Spleen (tissue), 11 donors: ENCODE data around the gene FAM222A. TPM values are rescaled to one million over a fixed set of nuclear protein-coding genes. Genes with fewer than 3 reads are reported as not detected.

Source experiments
- DNase-seq: peaks from one replicate; pipeline ENCODE4 v3.0.0-alpha.2; 2020
- H3K27ac ChIP-seq, 8 donors: fragments of 200-600 bp; sonication (generic) in 7 of 8; 1 replicate in 4 of 8; 2 replicates in 4 of 8; pipeline versions ENCODE4 v1.5.0 to v1.8.0; 2016 to 2021; ENCODE audit warnings: inconsistent platforms in 4 of 8, mild to moderate bottlenecking in 4 of 8, moderate library complexity in 1 of 8
- H3K27me3 ChIP-seq, 7 donors: fragments of 200-600 bp; sonication (generic) in 6 of 7; replicated peaks in 1 of 7; 1 replicate in 4 of 7; 2 replicates in 3 of 7; pipeline versions ENCODE4 v1.5.0 to v1.8.0; 2016 to 2021; ENCODE audit warnings: inconsistent platforms in 3 of 7, mild to moderate bottlenecking in 1 of 7
- H3K36me3 ChIP-seq, 6 donors: fragments of 200-600 bp; sonication (generic) in 5 of 6; 1 replicate in 4 of 6; 2 replicates in 2 of 6; pipeline versions ENCODE4 v1.5.0 to v1.8.0; 2016 to 2021; ENCODE audit warnings: inconsistent platforms in 2 of 6
- H3K4me1 ChIP-seq, 6 donors: fragments of 200-600 bp; sonication (generic) in 5 of 6; 1 replicate in 3 of 6; 2 replicates in 3 of 6; pipeline versions ENCODE4 v1.5.0 to v1.8.0; 2016 to 2021; ENCODE audit warnings: inconsistent platforms in 3 of 6
- H3K4me3 ChIP-seq, 8 donors: fragments of 200-600 bp; sonication (generic) in 7 of 8; 1 replicate in 4 of 8; 2 replicates in 4 of 8; pipeline versions ENCODE4 v1.5.0 to v1.8.0; 2016 to 2021; ENCODE audit warnings: inconsistent platforms in 4 of 8, mild to moderate bottlenecking in 4 of 8, moderate library complexity in 2 of 8
- H3K9me3 ChIP-seq, 8 donors: fragments of 200-600 bp; sonication (generic) in 7 of 8; 1 replicate in 4 of 8; 2 replicates in 4 of 8; pipeline versions ENCODE4 v1.5.0 to v1.8.0; 2016 to 2021; ENCODE audit warnings: inconsistent platforms in 4 of 8
- POLR2A ChIP-seq, 3 donors: fragments of 450-650 bp; IDR thresholded peaks; one replicate each; pipeline ENCODE4 v1.5.1; 2017; ENCODE audit warnings: antibody characterized with exemption in 3 of 3, mild to moderate bottlenecking in 1 of 3
- POLR2AphosphoS5 ChIP-seq, 3 donors: sonication (generic); formaldehyde crosslinking; IDR thresholded peaks; one replicate each; pipeline ENCODE4 v1.5.1; 2017; ENCODE audit warnings: antibody characterized with exemption in 3 of 3
- WGBS, 5 donors: extraction: QIAGEN DNeasy Blood & Tissue Kit in 3 of 5; methylation state at CpG; one replicate each; pipeline versions ENCODE4 v1.1.5 to v1.1.7; 2013 to 2018; 5-methylcytosine and 5-hydroxymethylcytosine counted together
- intact Hi-C: fragments of 100-400 bp; cut with DNase I; formaldehyde crosslinking; loops from one replicate; pipeline ENCODE4 v1.15.0; 2023; ENCODE audit warnings: low total_unique reads
- polyA plus RNA-seq, 3 donors: library from polyadenylated mRNA; stranded (reverse); fragments of 200-250 nt; gene quantifications; one replicate each; pipeline ENCODE4 v1.2.1, GENCODE V29; 2013
- total RNA-seq, 7 donors: library from RNA; depleted of rRNA in 3 of 7; stranded (reverse); fragments of >200 nt in 3 of 7; fragmentation: NEBNext Ultra II Directional in 4 of 7; extraction: Animal tissue kit (Norgen Biotek cat#: 25700) in 4 of 7; gene quantifications; one replicate each; pipeline versions ENCODE4 v1.1.0 to v1.2.1, GENCODE V29; 2016 to 2021
- TF ChIP-seq, protein P1 (sequence below), 11 experiments: fragments of 200-600 bp in 7 of 11; fragments of 450-650 bp in 4 of 11; sonication (generic) in 4 of 11; IDR thresholded peaks in 8 of 11; conservative IDR thresholded peaks in 3 of 11; 1 replicate in 7 of 11; 2 replicates in 4 of 11; pipeline versions ENCODE4 v1.4.0 to v1.8.0; 2016 to 2021; ENCODE audit warnings: antibody characterized with exemption in 11 of 11, inconsistent platforms in 4 of 11, mild to moderate bottlenecking in 1 of 11
- donor health status: healthy with polysubstance abuse.
- donor health status: DM: no; HTN: no; CAD: no; lungs with moderate emphysema.
- donor health status: DM: no; HTN: no; CAD: no.
- donor health status: Bipolar disorder and iron deficiency.
- donor health status: healthy.
- donor health status: DM: no; HTN: no; CAD: no.
- donor health status: DM: yes; HTN: yes; CAD: no.

The FAM222A gene
- total and polyA plus RNA-seq, 10 donors, result 1.3 to 30.7 (median 16.8) TPM

DNA sequence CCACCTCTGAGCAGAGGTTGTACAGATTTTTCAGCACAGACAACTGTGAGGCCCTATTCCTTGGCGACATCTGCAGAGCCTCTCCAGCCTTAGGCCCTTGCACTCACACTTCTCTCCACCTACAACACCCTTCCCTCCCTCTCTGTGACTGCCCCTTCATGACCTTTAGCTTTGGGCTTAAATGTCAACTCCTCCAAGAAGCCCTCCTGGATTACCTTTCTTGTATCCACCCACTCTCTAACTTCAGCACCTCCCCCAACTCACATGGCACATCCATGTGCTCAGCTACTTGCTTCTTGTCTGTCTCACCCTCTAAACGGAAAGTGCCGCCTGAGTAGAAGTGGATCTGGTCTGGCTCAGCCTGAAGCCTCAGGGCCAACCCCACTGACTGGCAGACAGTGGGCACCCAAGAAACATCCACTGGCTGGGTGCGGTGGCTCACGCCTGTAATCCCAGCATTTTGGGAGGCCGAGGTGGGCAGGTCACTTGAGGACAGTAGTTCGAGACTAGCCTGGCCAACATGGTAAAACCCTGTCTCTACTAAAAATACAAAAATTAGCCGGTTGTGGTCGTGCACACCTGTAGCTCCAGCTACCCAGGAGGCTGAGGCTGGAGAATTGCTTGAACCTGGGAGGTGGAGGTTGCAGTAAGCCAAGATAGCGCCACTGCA is 97.5 kb downstream of the FAM222A start:
- no peak overlapping the region for H3K27ac ChIP-seq

DNA sequence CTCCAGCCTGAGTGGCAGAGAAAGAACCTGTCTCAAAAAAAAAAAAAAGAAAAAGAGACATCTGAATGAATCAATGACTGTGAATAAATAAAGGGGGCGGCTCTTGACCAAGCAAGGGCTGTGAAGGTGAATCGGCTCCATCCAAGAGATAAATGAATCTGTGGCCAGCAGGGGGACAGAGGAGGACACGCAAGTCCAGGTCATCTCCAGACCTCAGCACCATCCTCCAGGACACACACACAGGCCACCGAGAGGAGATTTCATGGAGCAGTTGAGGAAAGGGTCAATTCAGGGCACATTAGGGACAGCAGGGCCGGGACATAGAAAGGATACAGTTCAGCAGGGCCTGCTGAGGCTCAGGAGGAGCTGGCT is 98.0 kb downstream of the FAM222A start:
- no peak for DNase-seq
- Histone ChIP-seq H3K27ac (no peak overlapping the region), H3K27me3 (no peaks in the 10 kb centered on the region), H3K4me1 (no peaks in the 10 kb centered on the region), H3K4me3 (no peak overlapping the region), H3K9me3 (no peaks in the 10 kb centered on the region), H3K36me3 (no peaks in the 10 kb centered on the region)
- WGBS, 5 donors, result 74 to 84% (median 77%) methylated on average over 5 of the region's 5 CpGs
- intact Hi-C loops, result no loop called here
- no peak for TF ChIP-seq POLR2A (IDR thresholded peaks at IDR 0.05)
- TF ChIP-seq POLR2AphosphoS5 (IDR thresholded peaks at IDR 0.05), result no peak
- TF ChIP-seq, protein P1, sequence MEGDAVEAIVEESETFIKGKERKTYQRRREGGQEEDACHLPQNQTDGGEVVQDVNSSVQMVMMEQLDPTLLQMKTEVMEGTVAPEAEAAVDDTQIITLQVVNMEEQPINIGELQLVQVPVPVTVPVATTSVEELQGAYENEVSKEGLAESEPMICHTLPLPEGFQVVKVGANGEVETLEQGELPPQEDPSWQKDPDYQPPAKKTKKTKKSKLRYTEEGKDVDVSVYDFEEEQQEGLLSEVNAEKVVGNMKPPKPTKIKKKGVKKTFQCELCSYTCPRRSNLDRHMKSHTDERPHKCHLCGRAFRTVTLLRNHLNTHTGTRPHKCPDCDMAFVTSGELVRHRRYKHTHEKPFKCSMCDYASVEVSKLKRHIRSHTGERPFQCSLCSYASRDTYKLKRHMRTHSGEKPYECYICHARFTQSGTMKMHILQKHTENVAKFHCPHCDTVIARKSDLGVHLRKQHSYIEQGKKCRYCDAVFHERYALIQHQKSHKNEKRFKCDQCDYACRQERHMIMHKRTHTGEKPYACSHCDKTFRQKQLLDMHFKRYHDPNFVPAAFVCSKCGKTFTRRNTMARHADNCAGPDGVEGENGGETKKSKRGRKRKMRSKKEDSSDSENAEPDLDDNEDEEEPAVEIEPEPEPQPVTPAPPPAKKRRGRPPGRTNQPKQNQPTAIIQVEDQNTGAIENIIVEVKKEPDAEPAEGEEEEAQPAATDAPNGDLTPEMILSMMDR (IDR thresholded peaks at IDR 0.05 in 8 of 11, conservative IDR thresholded peaks at IDR 0.05 in 3 of 11), result no peak

More for the DNA sequence above, 97.5 kb downstream of the FAM222A start:
- no peak overlapping the region for H3K4me3 ChIP-seq
- H3K4me1 ChIP-seq, result no peaks in the 10 kb centered on the region
- H3K27me3 ChIP-seq, result no peaks in the 10 kb centered on the region
- 88 to 92% (median 89%) methylated on average over 10 of the region's 10 CpGs for WGBS, 5 donors
- TF ChIP-seq POLR2AphosphoS5 (IDR thresholded peaks at IDR 0.05) (no peak), POLR2A (IDR thresholded peaks at IDR 0.05) (no peak)
- TF ChIP-seq, protein P1 (IDR thresholded peaks at IDR 0.05 in 8 of 11, conservative IDR thresholded peaks at IDR 0.05 in 3 of 11), result no peak
- no peaks in the 10 kb centered on the region for H3K36me3 ChIP-seq
- intact Hi-C loops, result no loop called here
- no peak for DNase-seq
- no peaks in the 10 kb centered on the region for H3K9me3 ChIP-seq

DNA sequence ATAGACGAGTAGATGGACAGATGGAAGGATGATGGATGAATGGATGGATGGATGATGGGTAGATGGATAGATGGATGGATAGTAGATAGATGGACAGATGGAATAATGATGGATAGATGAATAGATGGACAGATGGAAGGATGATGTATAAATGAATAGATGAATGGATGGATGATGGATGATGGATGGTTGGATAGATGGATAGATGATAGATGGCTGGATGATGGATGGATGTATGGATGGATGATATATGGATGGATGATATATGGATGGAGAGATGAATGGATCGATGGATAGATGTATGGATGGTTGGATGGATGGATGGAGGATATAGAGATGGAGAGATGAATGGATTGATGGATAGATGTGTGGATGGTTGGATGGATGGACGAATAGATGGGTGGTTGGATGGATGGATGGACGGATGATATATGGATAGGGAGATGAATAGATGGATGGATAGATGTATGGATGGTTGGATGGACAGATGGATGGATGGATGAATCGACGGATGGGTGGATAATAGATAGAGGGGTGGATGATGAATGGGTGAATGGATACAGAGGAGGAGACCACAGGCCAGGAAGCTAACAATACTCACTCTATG is 100.3 kb downstream of the FAM222A start:
- TF ChIP-seq, protein P1 (IDR thresholded peaks at IDR 0.05 in 8 of 11, conservative IDR thresholded peaks at IDR 0.05 in 3 of 11), result no peak
- 84 to 96% (median 92%) methylated on average over 6 of the region's 6 CpGs for WGBS, 5 donors
- peaks cover 0 to 14% (median 0%) of the 10 kb centered on the region in 7 donors for H3K27me3 ChIP-seq
- no peak for DNase-seq
- no peaks in the 10 kb centered on the region for H3K9me3 ChIP-seq
- intact Hi-C loops, result no loop called here
- H3K27ac ChIP-seq, result no peak overlapping the region
- H3K4me3 ChIP-seq, result no peak overlapping the region
- no peaks in the 10 kb centered on the region for H3K4me1 ChIP-seq
- no peaks in the 10 kb centered on the region for H3K36me3 ChIP-seq

DNA sequence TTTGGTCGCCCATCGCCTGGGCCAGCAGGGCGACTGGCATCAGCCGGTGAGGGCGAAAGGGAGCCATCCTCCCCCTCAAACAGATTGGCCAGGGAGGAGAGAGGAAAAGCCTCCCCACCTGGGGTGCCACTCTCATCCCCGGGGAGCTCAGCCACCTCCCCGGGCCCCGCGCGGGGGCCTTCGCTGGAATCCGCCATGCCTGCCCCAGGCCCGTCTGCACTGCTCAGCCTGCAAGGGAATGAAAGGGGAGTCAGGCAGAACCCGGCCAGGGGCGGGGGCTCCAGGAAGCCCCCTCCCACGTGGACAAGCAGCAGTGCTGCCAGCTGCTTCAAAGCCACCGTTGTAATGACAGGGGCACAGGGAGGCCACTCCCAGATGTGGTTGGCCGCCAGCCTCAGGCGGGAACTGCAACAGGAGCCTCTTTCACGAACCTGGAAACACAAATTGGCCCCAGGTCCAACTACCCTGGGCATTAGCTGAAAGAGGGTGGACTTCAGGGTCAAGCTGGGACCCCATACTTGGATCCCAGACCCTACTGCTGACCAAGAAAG is 101.0 kb downstream of the FAM222A start:
- H3K4me3 ChIP-seq, result no peak overlapping the region
- no peaks in the 10 kb centered on the region for H3K4me1 ChIP-seq
- DNase-seq, result no peak
- peaks cover 0 to 14% (median 0%) of the 10 kb centered on the region in 7 donors for H3K27me3 ChIP-seq
- intact Hi-C loops, result no loop called here
- WGBS, 5 donors, result 72 to 89% (median 75%) methylated on average over 9 to 20 of the region's 20 CpGs
- H3K9me3 ChIP-seq, result no peaks in the 10 kb centered on the region
- H3K36me3 ChIP-seq, result no peaks in the 10 kb centered on the region
- TF ChIP-seq POLR2A (IDR thresholded peaks at IDR 0.05) (no peak), POLR2AphosphoS5 (IDR thresholded peaks at IDR 0.05) (no peak)
- TF ChIP-seq, protein P1 (IDR thresholded peaks at IDR 0.05 in 8 of 11, conservative IDR thresholded peaks at IDR 0.05 in 3 of 11), result no peak
- no peak overlapping the region for H3K27ac ChIP-seq
